HG02870 (cell line): ENCODE measurements around the gene FHOD1.

Source experiments
- ATAC-seq: cut with Tn5 transposase; IDR thresholded peaks from one replicate; pipeline ENCODE4 v1.9.1; 2021; ENCODE audit warnings: mild to moderate bottlenecking, moderate library complexity; ENCODE audit not compliant: unreplicated experiment

Gene FHOD1

DNA sequence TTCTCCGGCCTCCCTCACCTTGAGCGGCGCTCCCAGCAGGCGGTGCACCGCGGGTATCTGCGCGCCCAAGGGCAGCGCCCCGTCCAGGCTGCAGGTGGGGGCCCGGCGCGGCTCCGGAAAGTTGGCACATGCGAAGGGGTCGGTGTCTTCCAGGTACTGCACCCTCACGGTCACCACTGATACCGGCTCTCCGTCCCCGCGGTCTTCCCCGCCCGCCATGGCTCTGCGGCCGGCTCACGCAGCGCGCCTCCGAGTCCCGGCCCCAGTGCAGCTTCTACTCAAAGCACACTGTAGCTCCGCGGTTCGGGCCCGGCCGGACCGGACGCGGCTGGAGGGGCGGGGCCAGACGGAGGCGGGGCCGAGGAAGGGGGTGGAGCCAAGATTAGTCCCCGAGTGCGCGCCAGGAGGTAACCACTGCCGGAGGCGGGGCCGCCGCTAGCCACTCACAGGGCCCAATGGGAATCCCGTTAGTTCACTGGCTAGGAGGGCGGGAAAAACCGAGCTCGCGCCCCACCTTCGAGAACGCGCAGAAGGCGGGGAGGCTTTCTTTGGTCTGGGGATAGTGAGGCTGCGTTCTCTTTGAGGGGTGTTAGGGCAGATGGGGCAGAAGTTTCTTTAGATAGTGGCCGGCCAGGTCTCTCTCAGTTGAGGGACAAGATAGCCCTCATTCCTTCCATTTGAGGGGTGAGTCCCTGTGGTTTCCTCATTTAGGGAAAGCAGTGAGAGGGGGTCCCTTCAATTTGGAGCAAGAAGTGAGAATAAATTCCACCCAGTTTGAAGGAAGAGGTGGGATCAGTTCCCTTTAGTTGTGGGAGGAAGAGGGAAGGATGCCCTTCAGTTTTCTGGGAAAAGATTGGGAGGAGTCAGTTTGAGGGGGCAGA, at the start of gene FHOD1:
TSS of gene FHOD1 (minus strand) at position 290 of the 881 bp plus-strand sequence. CDS start at position 219, 71 bp downstream.
- peak; percentile 38 for ATAC-seq

DNA sequence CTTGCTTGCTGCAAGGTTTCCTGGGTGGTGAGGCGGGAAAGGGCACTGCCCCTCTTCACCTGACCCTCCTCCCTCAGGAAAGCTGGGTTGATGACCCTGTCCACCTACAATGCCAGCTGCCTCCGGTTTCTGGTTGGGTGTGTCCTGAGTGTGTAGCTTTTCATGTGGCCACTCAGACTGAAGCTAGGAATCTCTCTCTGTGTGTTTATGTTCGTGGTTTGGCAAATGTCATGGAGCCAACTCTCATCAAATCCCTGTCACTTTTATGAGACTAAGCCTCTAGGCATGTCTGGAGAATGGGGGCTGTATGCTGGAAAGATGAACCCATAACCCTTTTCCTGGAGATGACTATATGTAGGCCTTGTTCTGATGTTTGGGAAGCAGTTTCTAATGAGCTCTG, 49.1 kb upstream of the FHOD1 start:
- ATAC-seq, result no peak

DNA sequence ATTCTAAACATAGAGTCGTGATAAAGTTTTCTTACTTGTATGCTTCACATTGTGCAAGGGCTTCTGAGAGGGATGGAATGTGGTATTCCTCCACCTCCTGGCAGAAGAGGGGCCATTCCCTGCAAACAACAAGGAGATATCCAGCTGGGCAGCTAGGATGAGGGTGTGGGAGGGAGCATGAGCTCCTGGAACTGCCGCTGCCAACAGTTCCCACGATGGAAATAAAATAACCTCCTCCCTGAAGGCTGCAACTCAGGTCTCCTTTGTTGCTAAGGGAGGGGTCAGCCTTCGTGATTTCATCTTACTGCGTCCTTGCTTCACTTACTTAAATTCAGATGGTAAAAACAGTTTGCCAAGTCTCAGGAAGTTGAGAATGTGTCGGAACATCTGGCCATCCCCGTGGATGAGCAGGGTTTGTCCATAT, 47.7 kb upstream of the FHOD1 start:
- no peak for ATAC-seq

DNA sequence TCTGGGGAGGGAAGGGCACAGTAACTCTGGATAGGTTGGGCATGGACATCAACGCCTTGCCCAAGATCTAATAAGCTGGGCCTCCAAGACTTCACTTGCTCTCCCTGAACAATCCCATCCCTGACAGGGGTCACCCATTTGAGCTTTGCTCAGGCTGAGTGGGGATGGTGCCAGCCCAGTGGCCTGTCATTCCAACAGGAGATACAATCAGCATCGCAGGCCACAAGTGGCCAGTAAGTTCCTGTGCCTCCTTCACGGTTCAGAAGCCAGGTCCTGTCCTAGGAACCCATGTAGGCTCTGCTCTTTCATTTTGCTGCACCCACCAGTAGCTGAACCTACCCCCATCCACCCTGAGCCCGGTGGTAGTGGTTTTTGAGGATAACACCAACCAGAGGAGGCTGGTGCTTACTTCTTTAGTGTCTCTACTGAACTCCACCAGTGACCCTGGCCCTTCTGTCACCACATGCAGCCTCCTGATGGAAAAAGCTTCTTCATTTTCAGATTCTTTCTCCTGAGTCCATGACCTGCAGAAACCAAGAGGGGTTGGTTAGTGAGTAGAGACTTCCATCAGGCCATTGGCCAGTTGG, 47.0 kb upstream of the FHOD1 start:
- ATAC-seq, result no peak

DNA sequence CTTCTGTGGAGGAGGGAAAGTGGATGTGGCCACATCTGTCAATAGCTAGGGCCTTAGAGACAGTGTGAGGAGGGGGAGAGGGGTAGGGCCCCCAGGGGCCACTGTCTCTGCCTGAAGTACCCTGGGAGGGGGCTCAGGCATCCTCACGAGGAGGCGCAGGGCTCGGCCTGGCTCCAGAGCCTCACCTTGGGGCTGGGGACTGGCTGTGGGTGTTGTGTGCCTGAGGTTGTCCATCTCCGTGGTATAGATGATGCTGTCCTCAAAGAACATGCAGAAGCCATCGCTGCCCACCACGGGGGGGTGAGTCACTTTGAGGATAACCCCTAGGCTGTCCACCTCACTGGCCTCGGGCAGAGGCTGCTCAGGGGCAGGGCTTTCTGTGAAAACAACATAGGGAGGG, 44.2 kb upstream of the FHOD1 start:
- no peak for ATAC-seq

DNA sequence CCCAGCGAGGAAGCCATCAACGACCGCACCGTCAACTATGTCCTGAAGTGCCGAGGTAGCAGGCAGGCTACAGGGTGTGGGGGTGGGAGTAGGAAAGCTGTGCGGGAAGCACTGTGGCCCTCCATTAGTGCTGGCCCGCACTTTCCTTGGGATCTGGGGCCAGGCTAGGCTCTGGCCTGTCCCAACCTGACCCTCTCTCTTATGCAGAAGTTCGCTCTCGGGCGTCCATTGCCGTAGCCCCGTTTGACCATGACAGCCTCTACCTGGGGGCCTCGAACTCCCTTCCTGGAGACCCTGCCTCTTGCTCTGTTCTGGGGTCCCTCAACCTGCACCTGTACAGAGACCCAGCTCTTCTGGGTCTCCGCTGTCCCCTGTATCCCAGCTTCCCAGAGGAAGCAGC, 40.7 kb upstream of the FHOD1 start:
- ATAC-seq, result no peak

DNA sequence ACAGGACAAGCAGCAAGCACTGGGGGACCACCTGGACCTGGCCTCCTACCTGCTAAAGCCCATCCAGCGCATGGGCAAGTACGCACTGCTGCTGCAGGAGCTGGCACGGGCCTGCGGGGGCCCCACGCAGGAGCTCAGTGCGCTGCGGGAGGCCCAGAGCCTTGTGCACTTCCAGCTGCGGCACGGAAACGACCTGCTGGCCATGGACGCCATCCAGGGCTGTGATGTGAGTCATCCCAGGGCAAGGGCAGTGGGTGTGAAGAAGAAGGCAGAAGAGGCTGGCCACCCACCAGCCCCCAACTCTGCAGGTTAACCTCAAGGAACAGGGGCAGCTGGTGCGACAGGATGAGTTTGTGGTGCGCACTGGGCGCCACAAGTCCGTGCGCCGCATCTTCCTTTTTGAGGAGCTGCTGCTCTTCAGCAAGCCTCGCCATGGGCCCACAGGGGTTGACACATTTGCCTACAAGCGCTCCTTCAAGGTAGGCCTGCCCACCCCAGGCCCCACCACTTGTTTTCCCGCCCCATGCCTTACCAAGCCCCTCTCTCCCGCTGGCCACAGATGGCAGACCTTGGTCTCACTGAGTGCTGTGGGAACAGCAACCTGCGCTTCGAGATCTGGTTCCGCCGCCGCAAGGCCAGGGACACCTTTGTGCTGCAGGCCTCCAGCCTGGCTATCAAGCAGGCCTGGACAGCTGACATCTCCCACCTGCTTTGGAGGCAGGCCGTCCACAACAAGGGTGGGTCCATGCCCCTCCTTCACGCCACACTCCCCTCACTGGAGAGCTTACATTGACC, 39.4 kb upstream of the FHOD1 start:
- ATAC-seq, result no peak

DNA sequence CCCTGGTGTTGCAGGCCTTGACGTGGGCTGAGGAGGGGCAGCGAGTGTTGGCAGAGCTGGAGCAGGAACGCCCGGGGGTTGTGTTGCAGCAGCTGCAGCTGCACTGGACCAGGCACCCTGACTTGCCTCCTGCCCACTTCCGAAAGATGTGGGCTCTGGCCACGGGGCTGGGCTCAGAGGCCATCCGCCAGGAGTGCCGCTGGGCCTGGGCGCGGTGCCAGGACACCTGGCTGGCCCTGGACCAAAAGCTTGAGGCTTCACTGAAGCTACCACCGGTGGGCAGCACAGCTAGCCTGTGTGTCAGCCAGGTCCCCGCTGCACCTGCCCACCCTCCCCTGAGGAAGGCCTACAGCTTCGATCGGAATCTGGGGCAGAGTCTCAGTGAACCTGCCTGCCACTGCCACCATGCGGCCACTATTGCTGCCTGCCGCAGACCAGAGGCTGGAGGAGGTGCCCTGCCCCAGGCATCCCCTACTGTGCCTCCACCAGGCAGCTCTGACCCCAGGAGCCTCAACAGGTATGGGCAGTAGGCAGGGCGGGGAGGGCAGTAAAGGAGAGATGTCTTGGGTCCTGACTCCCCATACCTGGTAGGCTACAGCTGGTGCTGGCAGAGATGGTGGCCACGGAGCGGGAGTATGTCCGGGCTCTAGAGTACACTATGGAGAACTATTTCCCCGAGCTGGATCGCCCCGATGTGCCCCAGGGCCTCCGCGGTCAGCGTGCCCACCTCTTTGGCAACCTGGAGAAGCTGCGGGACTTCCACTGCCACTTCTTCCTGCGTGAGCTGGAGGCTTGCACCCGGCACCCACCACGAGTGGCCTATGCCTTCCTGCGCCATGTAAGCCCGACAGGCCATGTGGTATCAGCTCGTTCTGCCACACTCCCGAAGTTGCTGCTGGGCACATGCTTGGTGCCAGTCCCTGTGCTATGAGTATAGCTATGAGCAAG, 37.7 kb upstream of the FHOD1 start:
- no peak for ATAC-seq

DNA sequence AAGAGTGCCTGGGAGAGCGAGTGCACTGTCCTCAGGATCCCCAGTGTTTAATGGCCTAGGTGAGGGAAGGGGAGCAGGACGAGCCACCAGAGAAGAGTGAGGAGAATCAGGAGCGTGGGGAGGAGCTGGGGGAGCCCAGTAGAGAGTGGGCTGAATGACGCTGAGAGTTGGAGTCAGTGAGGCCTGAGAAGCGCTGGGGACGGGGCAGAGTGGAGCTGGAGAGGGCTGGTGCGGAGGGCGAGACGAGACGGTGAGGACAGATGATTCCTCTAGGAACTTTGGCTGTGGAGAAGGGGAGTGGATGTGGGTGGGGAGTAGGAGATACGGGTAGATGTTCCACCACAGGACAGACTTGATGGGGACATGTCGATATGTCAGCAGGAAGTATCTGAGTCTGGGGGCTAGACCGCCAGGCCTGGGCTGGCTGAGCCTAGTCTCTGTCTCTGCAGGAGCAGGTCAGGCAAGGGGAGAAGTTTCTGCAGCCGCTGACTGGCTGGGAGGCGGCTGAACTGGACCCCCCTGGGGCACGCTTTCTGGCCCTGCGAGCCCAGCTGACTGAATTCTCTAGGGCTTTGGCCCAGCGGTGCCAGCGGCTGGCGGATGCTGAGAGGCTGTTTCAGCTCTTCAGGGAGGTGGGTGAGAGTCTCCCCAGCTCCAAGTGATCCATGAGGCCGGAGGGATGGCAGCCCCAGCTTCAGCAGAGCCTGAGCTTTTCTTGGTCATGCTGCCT, 36.7 kb upstream of the FHOD1 start:
- no peak for ATAC-seq

DNA sequence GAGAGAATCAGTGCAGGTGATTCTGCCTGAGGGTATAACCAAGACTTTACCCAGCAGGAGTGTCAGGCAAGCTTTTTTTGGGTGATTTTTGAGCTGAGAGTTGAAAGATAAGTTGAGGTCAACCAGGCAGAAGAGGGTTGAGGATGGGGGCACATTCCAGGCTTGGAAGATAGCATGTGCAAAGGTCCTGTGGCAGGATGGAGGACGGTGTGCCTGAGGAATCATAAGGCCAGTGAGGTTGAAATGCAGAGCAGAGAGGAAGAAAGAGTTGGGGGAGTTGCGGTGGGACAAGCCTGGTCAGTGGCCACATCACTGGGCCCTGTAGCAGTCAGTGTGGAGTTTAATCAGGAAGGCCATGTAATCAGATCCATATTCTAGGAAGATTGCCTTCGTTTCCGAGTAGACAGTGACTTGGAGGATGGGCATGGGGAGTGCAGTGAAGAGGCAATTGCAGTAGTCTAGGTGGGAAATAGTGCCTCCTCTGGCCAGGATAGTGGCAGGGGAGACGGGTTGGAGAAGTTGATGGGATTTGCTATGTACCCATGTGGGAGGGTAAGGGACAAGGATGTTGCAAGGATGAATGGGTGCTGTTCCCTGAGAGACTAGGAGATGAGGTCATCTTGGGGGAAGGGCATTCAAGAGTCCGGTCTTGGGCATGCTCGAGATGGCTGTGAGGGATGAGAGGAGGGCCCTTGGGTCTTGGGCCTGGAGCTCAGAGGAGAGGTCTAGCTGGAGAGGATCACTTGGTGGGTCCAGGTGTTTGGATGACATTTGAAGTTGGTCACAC, 36.0 kb upstream of the FHOD1 start:
- ATAC-seq, result no peak

DNA sequence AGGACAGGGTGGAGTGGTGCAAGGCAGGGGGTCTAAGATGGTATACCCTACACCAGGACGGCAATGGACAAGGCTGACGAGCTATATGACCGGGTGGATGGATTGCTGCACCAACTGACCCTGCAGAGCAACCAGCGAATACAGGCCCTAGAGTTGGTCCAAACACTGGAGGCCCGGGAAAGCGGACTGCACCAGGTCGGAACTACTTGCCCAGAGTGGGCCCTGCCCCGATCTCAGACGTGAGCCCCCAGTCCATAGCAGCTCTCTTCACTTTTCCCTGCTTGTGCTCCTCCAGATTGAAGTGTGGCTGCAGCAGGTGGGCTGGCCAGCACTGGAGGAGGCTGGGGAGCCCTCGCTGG, 35.1 kb upstream of the FHOD1 start:
- no peak for ATAC-seq

DNA sequence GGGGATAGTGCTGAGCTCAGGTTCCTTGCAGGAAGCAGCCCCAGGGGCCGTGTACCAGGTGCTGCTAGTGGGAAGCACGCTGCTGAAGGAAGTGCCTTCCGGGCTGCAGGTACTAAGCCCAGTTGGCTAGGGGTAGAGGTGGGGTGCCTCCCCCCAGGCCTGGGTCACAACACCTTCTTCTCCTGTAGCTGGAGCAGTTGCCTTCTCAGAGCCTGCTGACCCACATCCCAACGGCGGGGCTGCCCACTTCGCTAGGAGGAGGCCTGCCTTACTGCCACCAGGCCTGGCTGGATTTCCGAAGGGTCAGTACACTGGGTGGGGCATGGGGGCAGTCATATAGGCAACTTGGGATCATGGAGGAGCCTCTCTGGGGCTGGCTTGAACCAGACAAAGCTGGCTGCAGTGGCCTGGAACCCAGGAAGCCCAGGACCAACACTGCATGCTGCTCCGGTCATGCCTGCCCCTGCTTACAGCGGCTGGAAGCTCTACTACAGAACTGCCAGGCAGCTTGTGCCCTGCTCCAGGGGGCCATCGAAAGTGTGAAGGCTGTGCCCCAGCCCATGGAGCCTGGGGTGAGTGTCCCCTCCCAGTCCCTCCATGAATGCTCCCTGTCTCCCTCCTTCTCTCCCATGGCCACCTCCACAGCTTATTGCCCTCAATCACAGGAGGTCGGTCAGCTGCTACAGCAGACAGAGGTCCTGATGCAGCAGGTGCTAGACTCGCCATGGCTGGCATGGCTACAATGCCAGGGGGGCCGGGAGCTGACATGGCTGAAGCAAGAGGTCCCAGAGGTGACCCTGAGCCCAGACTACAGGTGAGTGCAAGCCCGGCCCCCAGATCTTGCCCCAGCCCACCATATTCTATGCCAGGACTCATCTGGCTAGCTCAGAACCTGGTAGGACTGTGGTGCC, 34.5 kb upstream of the FHOD1 start:
- no peak for ATAC-seq

DNA sequence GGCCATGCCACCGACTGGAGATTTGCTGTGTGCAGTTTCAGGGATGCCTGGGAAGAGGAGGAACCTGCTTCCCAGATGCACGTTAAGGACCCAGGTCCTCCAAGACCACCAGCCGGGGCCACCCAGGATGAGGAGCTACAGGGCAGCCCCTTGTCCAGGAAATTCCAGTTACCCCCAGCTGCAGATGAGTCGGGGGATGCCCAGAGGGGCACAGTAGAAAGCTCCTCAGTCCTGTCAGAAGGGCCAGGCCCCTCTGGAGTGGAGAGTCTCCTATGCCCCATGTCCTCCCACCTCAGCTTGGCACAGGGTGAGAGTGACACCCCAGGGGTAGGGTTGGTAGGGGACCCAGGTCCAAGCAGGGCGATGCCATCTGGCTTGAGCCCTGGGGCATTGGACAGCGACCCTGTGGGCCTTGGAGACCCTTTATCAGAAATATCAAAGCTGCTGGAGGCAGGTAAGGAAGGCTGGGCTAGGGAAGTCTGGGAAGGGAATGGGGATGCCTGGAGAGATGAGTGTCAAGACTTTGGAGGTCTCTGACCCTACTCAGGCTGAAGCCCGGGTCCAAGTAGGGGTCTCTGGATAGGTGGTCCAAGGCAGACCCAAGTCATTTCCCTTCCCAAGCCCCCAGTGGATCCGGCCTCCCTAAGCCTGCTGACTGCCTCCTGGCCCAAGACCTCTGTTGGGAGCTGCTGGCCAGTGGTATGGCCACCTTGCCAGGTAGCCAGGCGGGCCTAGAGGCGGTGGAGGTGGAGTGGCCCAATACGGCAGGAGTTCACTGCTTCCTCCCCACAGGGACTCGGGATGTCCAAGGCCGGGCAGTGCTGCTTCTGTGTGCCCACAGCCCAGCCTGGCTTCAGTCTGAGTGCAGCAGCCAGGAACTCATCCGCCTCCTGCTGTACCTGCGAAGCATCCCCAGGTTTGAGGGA, 33.1 kb upstream of the FHOD1 start:
- no peak for ATAC-seq

DNA sequence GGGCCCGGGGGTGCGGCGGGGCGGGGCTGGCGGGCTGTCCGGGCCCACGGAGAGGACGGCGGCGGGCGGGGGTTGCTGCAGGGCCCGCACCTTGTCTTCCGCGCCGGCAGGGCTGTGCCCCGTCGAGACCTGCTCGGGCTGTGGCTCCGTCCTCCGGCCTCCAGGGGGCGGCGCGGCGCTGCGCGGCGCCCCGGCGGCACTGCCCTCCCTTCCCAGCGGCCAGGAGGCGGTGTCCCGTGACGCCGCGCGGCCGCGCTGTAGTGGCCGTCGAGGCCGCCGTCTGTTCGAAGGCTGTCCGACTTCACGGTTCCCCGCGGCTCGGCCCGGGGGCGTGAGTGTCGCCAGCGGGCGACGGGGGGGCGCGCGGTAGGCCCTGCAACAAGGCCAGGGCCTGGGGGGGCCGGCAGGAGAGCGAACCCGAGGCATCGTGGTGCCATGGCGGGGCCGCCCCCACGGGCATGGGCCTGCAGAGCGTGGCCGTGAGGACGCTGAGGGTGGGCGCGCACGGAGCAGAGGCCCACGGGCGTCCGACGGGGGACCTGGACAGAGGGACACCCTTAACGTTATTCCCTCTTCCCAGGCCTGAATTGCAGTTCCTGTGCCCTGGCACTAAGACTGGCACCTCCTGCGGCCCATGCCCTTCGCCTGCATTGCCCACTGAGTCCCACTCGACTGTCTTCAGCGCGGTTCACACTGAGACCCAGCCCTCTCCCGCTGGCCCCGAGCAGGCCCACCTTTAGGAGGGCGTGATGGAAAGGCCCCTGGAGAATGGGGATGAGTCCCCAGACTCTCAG, 32.2 kb upstream of the FHOD1 start, which contains the start of gene PLEKHG4:
TSS of gene PLEKHG4 (plus strand) at position 237 of the 794 bp plus-strand sequence. CDS start at position 750, 513 bp downstream.
- peak; percentile 78 for ATAC-seq

DNA sequence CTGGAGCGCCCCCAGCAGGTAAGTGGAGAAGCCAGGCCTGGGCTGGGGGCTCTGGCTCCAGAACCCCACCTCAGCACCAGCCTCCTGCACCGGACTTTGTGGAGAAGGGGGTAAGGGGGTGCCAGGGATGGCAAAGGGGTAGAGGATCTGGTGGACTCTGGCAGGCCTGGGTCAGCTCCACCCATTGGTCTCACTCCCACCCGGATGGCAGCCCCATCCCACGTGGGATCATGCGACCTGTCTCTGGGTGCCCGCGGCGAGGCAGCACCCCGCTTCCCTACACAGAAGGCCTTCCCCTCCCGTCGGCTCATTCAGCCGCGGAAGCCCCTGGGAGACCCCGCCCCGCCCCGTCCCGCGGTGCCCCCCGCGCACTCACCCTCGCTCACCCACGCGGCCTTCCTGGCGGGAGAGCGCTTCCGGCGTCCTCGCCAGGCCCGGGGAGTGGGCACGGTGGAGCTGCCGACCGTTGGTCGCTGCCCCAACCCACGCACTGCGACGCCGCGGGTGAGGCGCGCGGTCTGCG, 31.6 kb upstream of the FHOD1 start:
- ATAC-seq, result peak; percentile 26
